Gastroesophageal sphincter (tissue), 4 donors: ENCODE measurements around the gene ECPAS. TPM values are rescaled to one million over a fixed set of nuclear protein-coding genes. Genes with fewer than 3 reads are reported as not detected.

ENCODE experiments used
- ATAC-seq: fragments of 150-250 bp; one replicate; pipeline ENCODE4 v1.9.1; 2016; ENCODE audit warnings: mild to moderate bottlenecking, moderate library complexity
- H3K27ac ChIP-seq, 4 donors: fragments of 200-600 bp; sonication (generic) in 3 of 4; 1 replicate in 3 of 4; 2 replicates in 1 of 4; pipeline ENCODE4 v1.5.1; 2016 to 2019
- H3K27me3 ChIP-seq: fragments of 200-600 bp; sonication (generic); one replicate; pipeline ENCODE4 v1.5.1; 2019
- H3K36me3 ChIP-seq, 2 donors: fragments of 200-600 bp; sonication (generic); one replicate each; pipeline ENCODE4 v1.5.1; 2019; ENCODE audit warnings: control low read depth in 1 of 2
- H3K4me1 ChIP-seq, 3 donors: fragments of 200-600 bp; sonication (generic); 1 replicate in 2 of 3; 2 replicates in 1 of 3; pipeline ENCODE4 v1.5.1; 2016 to 2019; ENCODE audit warnings: control low read depth in 2 of 3
- H3K4me3 ChIP-seq, 2 donors: fragments of 200-600 bp; sonication (generic); one replicate each; pipeline ENCODE4 v1.5.1; 2019; ENCODE audit warnings: mild to moderate bottlenecking in 1 of 2, moderate library complexity in 1 of 2
- H3K9me3 ChIP-seq, 3 donors: fragments of 200-600 bp; sonication (generic); one replicate each; pipeline ENCODE4 v1.5.1; 2017 to 2019; ENCODE audit warnings: control low read depth in 2 of 3
- CTCF ChIP-seq, 4 experiments: fragments of 200-600 bp in 2 of 4; fragments of 450-650 bp in 2 of 4; sonication (generic) in 1 of 4; IDR thresholded peaks; one replicate each; pipeline ENCODE4 v1.5.1; 2017 to 2019; ENCODE audit warnings: antibody characterized with exemption in 4 of 4, mild to moderate bottlenecking in 2 of 4, moderate library complexity in 2 of 4
- EP300 ChIP-seq: sonication (generic); formaldehyde crosslinking; IDR thresholded peaks from one replicate; pipeline ENCODE4 v1.6.1; 2017; ENCODE audit warnings: antibody characterized with exemption, mild to moderate bottlenecking
- POLR2A ChIP-seq, 2 donors: fragments of 450-650 bp; IDR thresholded peaks; one replicate each; pipeline ENCODE4 v1.6.1; 2017; ENCODE audit warnings: antibody characterized with exemption in 2 of 2, mild to moderate bottlenecking in 2 of 2, moderate library complexity in 1 of 2
- POLR2AphosphoS5 ChIP-seq: sonication (generic); formaldehyde crosslinking; IDR thresholded peaks from one replicate; pipeline ENCODE4 v1.6.1; 2017; ENCODE audit warnings: antibody characterized with exemption
- WGBS, 2 donors: methylation state at CpG; one replicate each; pipeline ENCODE4 v1.1.5; 2018; ENCODE audit warnings: low coverage in 1 of 2; 5-methylcytosine and 5-hydroxymethylcytosine counted together
- total RNA-seq, 4 donors: library from RNA; depleted of rRNA; stranded (reverse); fragments of >200 nt; gene quantifications; one replicate each; pipeline ENCODE4 v1.1.0, GENCODE V29; 2016

Gene ECPAS
- total RNA-seq, 4 donors from 2014 or later: 75.5 to 114 (median 94.3) TPM

GRCh38 chr9:111375062-111375461, 109.1 kb downstream of the ECPAS start:
- ATAC-seq: no peak
- WGBS, 2 donors: 71 to 88% methylated on average over 2 of the region's 2 CpGs

GRCh38 chr9:111372297-111372696, 111.9 kb downstream of the ECPAS start:
- H3K27me3 ChIP-seq: no peaks in the 10 kb centered on the region
- TF ChIP-seq POLR2AphosphoS5: no peak
- no peak for TF ChIP-seq EP300
- TF ChIP-seq CTCF (IDR thresholded peaks at IDR 0.05): no peak
- no peak for TF ChIP-seq POLR2A (IDR thresholded peaks at IDR 0.05)
- no peak for ATAC-seq
- H3K36me3 ChIP-seq: peaks cover 16 to 96% of the 10 kb centered on the region in 2 donors
- WGBS, 2 donors: 87 to 88% methylated on average over 6 of the region's 6 CpGs
- H3K4me1 ChIP-seq: no peaks in the 10 kb centered on the region
- H3K4me3 ChIP-seq: no peak overlapping the region
- no peaks in the 10 kb centered on the region for H3K9me3 ChIP-seq
- no peak overlapping the region for H3K27ac ChIP-seq

More at GRCh38 chr9:111375062-111375461, 109.1 kb downstream of the ECPAS start:
- no peaks in the 10 kb centered on the region for H3K27me3 ChIP-seq
- no peak overlapping the region for H3K27ac ChIP-seq
- H3K9me3 ChIP-seq: no peaks in the 10 kb centered on the region
- TF ChIP-seq POLR2A (IDR thresholded peaks at IDR 0.05) (no peak), EP300 (no peak), POLR2AphosphoS5 (no peak), CTCF (IDR thresholded peaks at IDR 0.05) (no peak)
- no peaks in the 10 kb centered on the region for H3K4me1 ChIP-seq
- H3K36me3 ChIP-seq: peaks cover 16 to 95% of the 10 kb centered on the region in 2 donors
- no peak overlapping the region for H3K4me3 ChIP-seq

- Histone ChIP-seq H3K36me3 (peaks cover 14 to 99% of the 10 kb centered on the region in 2 donors), H3K4me1 (no peaks in the 10 kb centered on the region), H3K27me3 (no peaks in the 10 kb centered on the region), H3K9me3 (no peaks in the 10 kb centered on the region), H3K4me3 (no peak overlapping the region), H3K27ac (no peak overlapping the region)
- TF ChIP-seq POLR2A (IDR thresholded peaks at IDR 0.05) (no peak), POLR2AphosphoS5 (no peak), CTCF (IDR thresholded peaks at IDR 0.05) (no peak), EP300 (no peak)
- no peak for ATAC-seq
- WGBS, 2 donors: 92 to 100% methylated on average over 1 of the region's 1 CpG
These were observed 117.2 kb downstream of the ECPAS start for GRCh38 chr9:111366978-111367377.

GRCh38 chr9:111362526-111362925, 121.7 kb downstream of the ECPAS start:
- no peak for ATAC-seq
- no peak for TF ChIP-seq EP300
- TF ChIP-seq POLR2A (IDR thresholded peaks at IDR 0.05): no peak
- no peak for TF ChIP-seq CTCF (IDR thresholded peaks at IDR 0.05)
- no peak for TF ChIP-seq POLR2AphosphoS5
- 82 to 90% methylated on average over 5 of the region's 5 CpGs for WGBS, 2 donors

GRCh38 chr9:111360881-111361280, 123.3 kb downstream of the ECPAS start:
- Histone ChIP-seq H3K9me3 (no peaks in the 10 kb centered on the region), H3K4me1 (peaks cover 0 to 12% (median 0%) of the 10 kb centered on the region in 3 donors), H3K27ac (no peak overlapping the region), H3K4me3 (no peak overlapping the region), H3K36me3 (peaks cover 0 to 62% of the 10 kb centered on the region in 2 donors), H3K27me3 (no peaks in the 10 kb centered on the region)
- 46 to 63% methylated on average over 2 of the region's 2 CpGs for WGBS, 2 donors
- ATAC-seq: no peak
- TF ChIP-seq EP300 (no peak), POLR2A (IDR thresholded peaks at IDR 0.05) (no peak), POLR2AphosphoS5 (no peak), CTCF (IDR thresholded peaks at IDR 0.05) (no peak)

More at GRCh38 chr9:111362526-111362925, 121.7 kb downstream of the ECPAS start:
- Histone ChIP-seq H3K4me1 (no peaks in the 10 kb centered on the region), H3K27me3 (no peaks in the 10 kb centered on the region), H3K9me3 (no peaks in the 10 kb centered on the region), H3K36me3 (peaks cover 2 to 78% of the 10 kb centered on the region in 2 donors), H3K27ac (no peak overlapping the region), H3K4me3 (no peak overlapping the region)
